Neural cell (in vitro differentiated cells): Measurements from ENCODE around the gene STX1B. TPM values are rescaled to one million over a fixed set of nuclear protein-coding genes. Genes with fewer than 3 reads are reported as not detected.
"Not testable (repeated sequence)": the region's sequence is repeated elsewhere in the genome, so short reads cannot be mapped to it uniquely, and the experiment has no call there.

Experiments used
- H2AFZ ChIP-seq: fragments of 200-600, 300-800 bp; sonication (generic), shearing (Covaris generic); 2 replicates; pipeline ENCODE4 v1.6.0; 2014; ENCODE audit warnings: low read depth, mild to moderate bottlenecking, antibody characterized with exemption, low read length, moderate library complexity
- H3F3A ChIP-seq: fragments of 200-600 bp; shearing (Covaris generic); 2 replicates; pipeline ENCODE4 v1.6.1; 2016; ENCODE audit warnings: mild to moderate bottlenecking, moderate library complexity, mixed read lengths, antibody characterized with exemption, low read length; ENCODE audit not compliant: insufficient read depth, poor library complexity, severe bottlenecking
- H3K27ac ChIP-seq: fragments of 200-600, 300-800 bp; sonication (generic), shearing (Covaris generic); 2 replicates; pipeline ENCODE4 v1.5.1; 2014; ENCODE audit warnings: mild to moderate bottlenecking, low read length, moderate library complexity
- H3K27me3 ChIP-seq: fragments of 300-800, 200-600 bp; sonication (generic), shearing (Covaris generic); 2 replicates; pipeline ENCODE4 v1.6.0; 2014; ENCODE audit warnings: mild to moderate bottlenecking, low read depth, low read length, moderate library complexity; ENCODE audit not compliant: insufficient read depth
- H3K36me3 ChIP-seq: fragments of 300-800, 200-600 bp; sonication (generic), shearing (Covaris generic); 2 replicates; pipeline ENCODE4 v1.5.1; 2014; ENCODE audit warnings: mild to moderate bottlenecking, antibody characterized with exemption, low read length, moderate library complexity; ENCODE audit not compliant: insufficient read depth
- H3K4me2 ChIP-seq: fragments of 300-800, 200-600 bp; sonication (generic), shearing (Covaris generic); 2 replicates; pipeline ENCODE4 v1.6.0; 2014; ENCODE audit warnings: mild to moderate bottlenecking, low read length
- H3K4me3 ChIP-seq: fragments of 300-800, 200-600 bp; sonication (generic), shearing (Covaris generic); 2 replicates; pipeline ENCODE4 v1.5.1; 2014; ENCODE audit warnings: mild to moderate bottlenecking, low read length, moderate library complexity
- H3K79me2 ChIP-seq: fragments of 200-600 bp; shearing (Covaris generic); replicated peaks from 2 replicates; pipeline ENCODE4 v1.6.0; 2014; ENCODE audit warnings: mild to moderate bottlenecking, low read length, moderate library complexity; ENCODE audit not compliant: insufficient read depth
- H3K9ac ChIP-seq: fragments of 300-800, 200-600 bp; sonication (generic), shearing (Covaris generic); 2 replicates; pipeline ENCODE4 v1.6.1; 2016; ENCODE audit warnings: mild to moderate bottlenecking, low read length, mixed read lengths
- H3K9me2 ChIP-seq: fragments of 200-600 bp; shearing (Covaris generic); 2 replicates; pipeline ENCODE4 v1.6.1; 2016; ENCODE audit warnings: mild to moderate bottlenecking, low read length, mixed read lengths; ENCODE audit not compliant: insufficient read depth
- H3K9me3 ChIP-seq: fragments of 200-600, 300-800 bp; sonication (generic), shearing (Covaris generic); 2 replicates; pipeline ENCODE4 v1.6.1; 2016; ENCODE audit warnings: mild to moderate bottlenecking, mixed run types, low read length, moderate library complexity, mixed read lengths
- H4K20me1 ChIP-seq: fragments of 200-600 bp; shearing (Covaris generic); 2 replicates; pipeline ENCODE4 v1.6.1; 2016; ENCODE audit warnings: mild to moderate bottlenecking, mixed run types; ENCODE audit not compliant: insufficient read depth
- CTCF ChIP-seq: fragments of 450-650 bp; IDR thresholded peaks from 2 replicates; pipeline ENCODE4 v1.5.1; 2014; ENCODE audit warnings: antibody characterized with exemption, mild to moderate bottlenecking, moderate library complexity; ENCODE audit not compliant: poor library complexity, severe bottlenecking
- EZH2 ChIP-seq: fragments of 200-600, 300-800 bp; shearing (Covaris generic), sonication (generic); IDR thresholded peaks from 2 replicates; pipeline ENCODE4 v1.6.1; 2014; ENCODE audit warnings: antibody characterized with exemption, low read length, borderline replicate concordance, mild to moderate bottlenecking; ENCODE audit not compliant: insufficient read depth, poor library complexity, severe bottlenecking
- MXI1 ChIP-seq: fragments of 450-650 bp; conservative IDR thresholded peaks from 2 replicates; pipeline ENCODE4 v1.6.1; 2014; ENCODE audit warnings: antibody characterized with exemption, mild to moderate bottlenecking; ENCODE audit not compliant: poor library complexity, severe bottlenecking
- POLR2AphosphoS5 ChIP-seq: IDR thresholded peaks from 2 replicates; pipeline ENCODE4 v1.6.1; 2012
- RAD21 ChIP-seq: fragments of 450-650 bp; conservative IDR thresholded peaks from 2 replicates; pipeline ENCODE4 v1.6.1; 2014; ENCODE audit warnings: antibody characterized with exemption, mild to moderate bottlenecking, moderate library complexity
- SMC3 ChIP-seq: fragments of 450-650 bp; conservative IDR thresholded peaks from 2 replicates; pipeline ENCODE4 v1.6.1; 2014; ENCODE audit warnings: antibody characterized with exemption, mild to moderate bottlenecking, moderate library complexity; ENCODE audit not compliant: poor library complexity
- polyA plus RNA-seq: library from polyadenylated mRNA; depleted of rRNA; stranded (reverse); fragments of >200 nt; gene quantifications from 2 replicates; pipeline ENCODE4 v1.2.3, GENCODE V29; 2014
- TF ChIP-seq, protein P1 (sequence below): IDR thresholded peaks from 2 replicates; pipeline ENCODE4 v1.6.1; 2012; ENCODE audit warnings: borderline replicate concordance

The STX1B gene
- polyA plus RNA-seq, 1 donor from 2014 or later: 4.5 TPM

DNA sequence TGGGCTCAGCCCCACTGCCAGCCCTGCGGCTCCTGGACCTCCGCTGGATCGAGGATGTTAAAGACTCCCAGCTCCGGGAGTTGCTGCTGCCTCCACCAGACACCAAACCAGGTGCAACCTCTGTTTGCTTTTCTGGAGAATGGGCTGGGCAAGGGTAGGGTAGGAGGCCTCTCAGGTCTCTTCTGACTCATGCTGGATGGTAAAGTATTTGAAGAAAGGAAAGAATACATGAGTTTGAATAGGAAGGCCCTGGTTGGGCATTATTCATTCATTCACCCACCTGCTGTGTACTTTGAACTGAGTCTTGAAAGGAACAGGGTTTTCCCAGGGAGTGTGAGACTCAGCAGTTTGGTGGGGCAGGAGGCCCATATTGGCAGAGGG is 68.0 kb downstream of the STX1B start:
- H3K27ac ChIP-seq: no peak overlapping the region
- no peaks in the 10 kb centered on the region for H3K9me3 ChIP-seq
- H3K9me2 ChIP-seq: no peaks in the 10 kb centered on the region
- no peaks in the 10 kb centered on the region for H4K20me1 ChIP-seq
- no peaks in the 10 kb centered on the region for H3F3A ChIP-seq
- H3K36me3 ChIP-seq: peaks cover 6% of the 10 kb centered on the region
- no peak overlapping the region for H3K4me2 ChIP-seq
- peaks cover 7% of the 10 kb centered on the region for H3K79me2 ChIP-seq
- no peak overlapping the region for H2AFZ ChIP-seq
- no peak overlapping the region for H3K9ac ChIP-seq
- no peak overlapping the region for H3K4me3 ChIP-seq
- H3K27me3 ChIP-seq: no peaks in the 10 kb centered on the region
- TF ChIP-seq POLR2AphosphoS5: no peak
- TF ChIP-seq MXI1: no peak
- TF ChIP-seq, protein P1, sequence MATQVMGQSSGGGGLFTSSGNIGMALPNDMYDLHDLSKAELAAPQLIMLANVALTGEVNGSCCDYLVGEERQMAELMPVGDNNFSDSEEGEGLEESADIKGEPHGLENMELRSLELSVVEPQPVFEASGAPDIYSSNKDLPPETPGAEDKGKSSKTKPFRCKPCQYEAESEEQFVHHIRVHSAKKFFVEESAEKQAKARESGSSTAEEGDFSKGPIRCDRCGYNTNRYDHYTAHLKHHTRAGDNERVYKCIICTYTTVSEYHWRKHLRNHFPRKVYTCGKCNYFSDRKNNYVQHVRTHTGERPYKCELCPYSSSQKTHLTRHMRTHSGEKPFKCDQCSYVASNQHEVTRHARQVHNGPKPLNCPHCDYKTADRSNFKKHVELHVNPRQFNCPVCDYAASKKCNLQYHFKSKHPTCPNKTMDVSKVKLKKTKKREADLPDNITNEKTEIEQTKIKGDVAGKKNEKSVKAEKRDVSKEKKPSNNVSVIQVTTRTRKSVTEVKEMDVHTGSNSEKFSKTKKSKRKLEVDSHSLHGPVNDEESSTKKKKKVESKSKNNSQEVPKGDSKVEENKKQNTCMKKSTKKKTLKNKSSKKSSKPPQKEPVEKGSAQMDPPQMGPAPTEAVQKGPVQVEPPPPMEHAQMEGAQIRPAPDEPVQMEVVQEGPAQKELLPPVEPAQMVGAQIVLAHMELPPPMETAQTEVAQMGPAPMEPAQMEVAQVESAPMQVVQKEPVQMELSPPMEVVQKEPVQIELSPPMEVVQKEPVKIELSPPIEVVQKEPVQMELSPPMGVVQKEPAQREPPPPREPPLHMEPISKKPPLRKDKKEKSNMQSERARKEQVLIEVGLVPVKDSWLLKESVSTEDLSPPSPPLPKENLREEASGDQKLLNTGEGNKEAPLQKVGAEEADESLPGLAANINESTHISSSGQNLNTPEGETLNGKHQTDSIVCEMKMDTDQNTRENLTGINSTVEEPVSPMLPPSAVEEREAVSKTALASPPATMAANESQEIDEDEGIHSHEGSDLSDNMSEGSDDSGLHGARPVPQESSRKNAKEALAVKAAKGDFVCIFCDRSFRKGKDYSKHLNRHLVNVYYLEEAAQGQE: no peak
- TF ChIP-seq CTCF: no peak
- TF ChIP-seq EZH2: no peak

DNA sequence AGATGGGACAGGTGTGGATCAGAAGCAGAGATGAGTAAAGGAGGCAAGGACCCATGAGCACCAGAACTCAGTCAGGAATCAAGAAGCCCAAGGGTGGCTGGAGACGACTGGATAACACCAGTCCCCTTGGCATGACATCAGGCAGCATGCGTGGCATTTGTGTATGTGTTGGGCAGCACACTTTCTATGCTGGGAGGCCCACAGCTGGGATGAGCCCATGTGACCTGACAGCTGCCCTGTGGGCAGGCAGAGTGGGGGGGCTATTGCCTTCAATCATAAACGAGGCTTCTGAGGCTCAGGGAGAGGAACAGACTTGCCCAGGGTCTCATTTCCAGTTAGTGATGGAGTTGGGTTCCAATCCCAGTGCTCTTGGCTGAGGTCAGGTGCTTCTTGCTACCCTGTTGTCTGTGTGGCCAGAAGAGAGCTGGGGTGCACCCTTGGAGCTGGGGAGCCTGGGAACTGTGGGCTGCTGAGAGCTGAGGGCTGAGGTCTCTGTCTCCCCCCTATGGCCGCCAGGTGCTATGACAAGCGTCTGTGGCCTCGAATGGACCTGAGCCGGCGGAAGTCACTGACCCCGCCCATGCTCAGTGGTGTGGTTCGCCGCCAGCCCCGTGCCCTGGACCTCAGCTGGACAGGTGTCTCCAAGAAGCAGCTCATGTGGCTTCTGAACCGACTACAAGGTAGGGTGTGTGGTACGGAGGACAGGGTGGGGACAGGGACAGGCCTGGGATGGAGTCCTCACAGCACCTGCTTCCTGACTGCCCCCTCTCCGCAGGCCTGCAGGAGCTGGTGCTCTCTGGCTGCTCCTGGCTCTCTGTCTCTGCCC is 68.6 kb downstream of the STX1B start:
- no peak overlapping the region for H3K9ac ChIP-seq
- no peak overlapping the region for H3K4me2 ChIP-seq
- no peaks in the 10 kb centered on the region for H4K20me1 ChIP-seq
- peak; percentile 63 for TF ChIP-seq SMC3
- TF ChIP-seq EZH2: no peak
- TF ChIP-seq, protein P1: no peak
- TF ChIP-seq RAD21: peak; percentile 64
- TF ChIP-seq MXI1: no peak
- TF ChIP-seq CTCF: peak; percentile 74
- H3K9me2 ChIP-seq: no peaks in the 10 kb centered on the region
- H2AFZ ChIP-seq: no peak overlapping the region
- H3K36me3 ChIP-seq: peaks cover 6% of the 10 kb centered on the region
- H3K9me3 ChIP-seq: no peaks in the 10 kb centered on the region
- H3F3A ChIP-seq: no peaks in the 10 kb centered on the region
- H3K79me2 ChIP-seq: peaks cover 7% of the 10 kb centered on the region
- H3K27ac ChIP-seq: no peak overlapping the region
- H3K4me3 ChIP-seq: no peak overlapping the region
- no peaks in the 10 kb centered on the region for H3K27me3 ChIP-seq

GRCh38 chr16:30939571-30939970 is 70.9 kb downstream of the STX1B start:
- not testable (repeated sequence) for H3K79me2 ChIP-seq, H3K4me2 ChIP-seq, H3K9ac ChIP-seq, H2AFZ ChIP-seq, H3K4me3 ChIP-seq, H3K36me3 ChIP-seq, H4K20me1 ChIP-seq, H3F3A ChIP-seq, H3K27ac ChIP-seq, H3K9me3 ChIP-seq, H3K27me3 ChIP-seq, H3K9me2 ChIP-seq
